GM12892 (cell line): ENCODE measurements around the gene IL2RA.

Experiments used
- POLR2A ChIP-seq: IDR thresholded peaks from 2 replicates; pipeline ENCODE4 v1.6.1; 2011; ENCODE audit warnings: low read depth, low read length, control low read depth
- POLR2AphosphoS5 ChIP-seq: IDR thresholded peaks from 2 replicates; pipeline ENCODE4 v1.6.1; 2011; ENCODE audit warnings: low read depth, low read length, control low read depth

DNA sequence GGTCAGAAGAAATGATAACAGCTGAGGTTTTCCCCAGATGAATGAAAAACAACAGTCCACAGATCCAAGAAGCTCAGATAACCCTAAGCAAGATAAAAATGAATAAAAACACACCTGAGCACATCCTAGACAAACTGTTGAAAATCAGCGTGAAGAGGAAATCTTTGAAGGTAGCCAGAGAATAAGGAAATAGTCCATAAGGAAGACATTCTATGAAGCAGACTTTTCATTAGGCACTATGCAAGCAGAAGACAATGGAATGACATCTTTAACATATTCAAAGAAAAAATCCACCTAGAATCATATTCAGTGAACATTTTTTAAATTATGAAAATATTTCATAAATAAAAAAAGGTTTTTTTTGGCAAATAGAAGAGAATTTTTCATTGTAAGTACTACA, 69.8 kb downstream of the IL2RA start:
- TF ChIP-seq POLR2AphosphoS5 (no peak), POLR2A (no peak)
